ENCODE data around the gene TNFRSF1B.

- TF ChIP-seq CTCF (optimal IDR thresholded peaks at IDR 0.05 in 1 of 3, IDR thresholded peaks at IDR 0.05 in 1 of 3, conservative IDR thresholded peaks at IDR 0.05 in 1 of 3; ENCODE audit: extremely low read depth in 1 of 3, insufficient read depth in 2 of 3, low read length in 3 of 3): no peak
- TF ChIP-seq EZH2 (IDR thresholded peaks at IDR 0.05; ENCODE audit: low read length): no peak
Measured at GRCh38 chr1:12203216-12204007, 36.6 kb downstream of the TNFRSF1B start.

Measured in keratinocyte (primary cell).